Measurements from ENCODE around the gene ASPSCR1. TPM values are rescaled to one million over a fixed set of nuclear protein-coding genes. Genes with fewer than 3 reads are reported as not detected.

ASPSCR1 gene
- total and polyA plus RNA-seq, 8 donors: 35.1 to 64.3 (median 44.4) TPM

GRCh38 chr17:81999976-82000802 lies 22.8 kb downstream of the ASPSCR1 start:
- no peak for TF ChIP-seq CTCF (IDR thresholded peaks at IDR 0.05)
- H3K9me3 ChIP-seq: no peaks in the 10 kb centered on the region
- H3K36me3 ChIP-seq: peaks cover 0 to 22% of the 10 kb centered on the region in 2 donors
- no peak for ATAC-seq
- no peak overlapping the region for H3K4me3 ChIP-seq
- no peaks in the 10 kb centered on the region for H3K27me3 ChIP-seq
- H3K27ac ChIP-seq: no peak overlapping the region
- DNase-seq: no peak
- no peaks in the 10 kb centered on the region for H3K4me1 ChIP-seq
- intact Hi-C loops (cut with DNase I): no loop called here

GRCh38 chr17:82000803-82001570 lies 23.6 kb downstream of the ASPSCR1 start:
- no peak for DNase-seq
- H3K4me1 ChIP-seq: no peaks in the 10 kb centered on the region
- no peak overlapping the region for H3K27ac ChIP-seq
- no peaks in the 10 kb centered on the region for H3K27me3 ChIP-seq
- intact Hi-C loops (cut with DNase I): no loop called here
- peaks cover 0 to 17% of the 10 kb centered on the region in 2 donors for H3K36me3 ChIP-seq
- no peak overlapping the region for H3K4me3 ChIP-seq
- H3K9me3 ChIP-seq: no peaks in the 10 kb centered on the region
- no peak for ATAC-seq
- TF ChIP-seq CTCF (IDR thresholded peaks at IDR 0.05): no peak

GRCh38 chr17:82001571-82002056 lies 24.2 kb downstream of the ASPSCR1 start:
- Histone ChIP-seq H3K36me3 (peaks cover 0 to 12% of the 10 kb centered on the region in 2 donors), H3K27ac (no peak overlapping the region), H3K27me3 (no peaks in the 10 kb centered on the region), H3K4me1 (no peaks in the 10 kb centered on the region), H3K9me3 (no peaks in the 10 kb centered on the region), H3K4me3 (no peak overlapping the region)
- DNase-seq (no peak), ATAC-seq (no peak)
- TF ChIP-seq CTCF (IDR thresholded peaks at IDR 0.05): no peak
- intact Hi-C loops (cut with DNase I): no loop called here

GRCh38 chr17:82003411-82004381 lies 26.3 kb downstream of the ASPSCR1 start:
- Histone ChIP-seq H3K9me3 (no peaks in the 10 kb centered on the region), H3K27ac (peak overlapping the region in 1 of 2 donors; percentile 19), H3K36me3 (peaks cover 0 to 3% of the 10 kb centered on the region in 2 donors), H3K4me1 (no peaks in the 10 kb centered on the region), H3K4me3 (no peak overlapping the region), H3K27me3 (no peaks in the 10 kb centered on the region)
- intact Hi-C loops (cut with DNase I): no loop called here
- ATAC-seq (peak; percentile 63), DNase-seq (peak in 1 of 4 donors; percentile 69)
- TF ChIP-seq CTCF (IDR thresholded peaks at IDR 0.05): no peak
